ENCODE measurements around the gene CD207. TPM values are rescaled to one million over a fixed set of nuclear protein-coding genes. Genes with fewer than 3 reads are reported as not detected.

The CD207 gene
- polyA plus RNA-seq, 3 donors = 0.05 TPM; not detected in 2

DNA sequence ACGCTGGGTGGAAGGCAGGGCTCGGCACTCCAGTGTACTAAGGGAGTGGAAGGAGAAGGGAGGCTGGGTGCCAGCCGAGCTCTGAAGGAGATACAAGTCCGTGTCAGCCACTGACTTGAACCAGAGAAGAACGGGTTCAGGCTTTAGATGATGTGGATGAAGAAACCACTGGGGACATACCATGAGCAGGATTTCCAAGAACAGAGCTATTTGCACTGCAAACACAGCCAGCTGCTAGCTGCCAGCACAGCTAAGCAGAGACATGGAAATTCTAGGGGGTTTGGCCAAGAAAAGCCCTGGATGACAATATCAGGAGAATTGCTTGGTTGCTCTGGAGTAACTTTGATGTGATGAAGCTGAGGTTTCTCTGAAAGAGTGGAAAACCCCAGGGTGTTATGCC lies 5.2 kb downstream of the CD207 start:
- Mint-ChIP-seq H3K27me3 (ENCODE audit: low read depth in 3 of 3) (peaks cover 4 to 11% (median 4%) of the 10 kb centered on the region in 3 donors), H3K36me3 (no peaks in the 10 kb centered on the region), H3K4me1 (peaks cover 32% of the 10 kb centered on the region), H3K9me3 (peaks cover 0 to 6% (median 0%) of the 10 kb centered on the region in 7 donors), H3K4me3 (peak overlapping the region in 1 of 2 donors; percentile 17), H3K27ac (no peak overlapping the region)
- WGBS (ENCODE audit: insufficient coverage) = 91% methylated on average over 5 of the region's 5 CpGs
- H2AFZ ChIP-seq (ENCODE audit: insufficient read depth, low read depth, low read length, poor library complexity, severe bottlenecking) = no peak overlapping the region
- TF ChIP-seq, protein P1, sequence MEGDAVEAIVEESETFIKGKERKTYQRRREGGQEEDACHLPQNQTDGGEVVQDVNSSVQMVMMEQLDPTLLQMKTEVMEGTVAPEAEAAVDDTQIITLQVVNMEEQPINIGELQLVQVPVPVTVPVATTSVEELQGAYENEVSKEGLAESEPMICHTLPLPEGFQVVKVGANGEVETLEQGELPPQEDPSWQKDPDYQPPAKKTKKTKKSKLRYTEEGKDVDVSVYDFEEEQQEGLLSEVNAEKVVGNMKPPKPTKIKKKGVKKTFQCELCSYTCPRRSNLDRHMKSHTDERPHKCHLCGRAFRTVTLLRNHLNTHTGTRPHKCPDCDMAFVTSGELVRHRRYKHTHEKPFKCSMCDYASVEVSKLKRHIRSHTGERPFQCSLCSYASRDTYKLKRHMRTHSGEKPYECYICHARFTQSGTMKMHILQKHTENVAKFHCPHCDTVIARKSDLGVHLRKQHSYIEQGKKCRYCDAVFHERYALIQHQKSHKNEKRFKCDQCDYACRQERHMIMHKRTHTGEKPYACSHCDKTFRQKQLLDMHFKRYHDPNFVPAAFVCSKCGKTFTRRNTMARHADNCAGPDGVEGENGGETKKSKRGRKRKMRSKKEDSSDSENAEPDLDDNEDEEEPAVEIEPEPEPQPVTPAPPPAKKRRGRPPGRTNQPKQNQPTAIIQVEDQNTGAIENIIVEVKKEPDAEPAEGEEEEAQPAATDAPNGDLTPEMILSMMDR (IDR thresholded peaks at IDR 0.05) = no peak
- H4K20me1 ChIP-seq (ENCODE audit: insufficient read depth, low read length) = no peaks in the 10 kb centered on the region
- no peaks in the 10 kb centered on the region for H3K36me3 ChIP-seq (replicated peaks in 1 of 2; ENCODE audit: control insufficient read depth in 1 of 2, insufficient read depth in 2 of 2, low read length in 2 of 2)
- no peak overlapping the region for H3K9ac ChIP-seq (ENCODE audit: insufficient read depth, low read length, poor library complexity, severe bottlenecking)
- no peaks in the 10 kb centered on the region for H3K79me2 ChIP-seq (ENCODE audit: insufficient read depth, low read length)
- no peak overlapping the region for H3K4me3 ChIP-seq (replicated peaks in 1 of 3; ENCODE audit: low read depth in 2 of 3, low read length in 3 of 3)
- no peaks in the 10 kb centered on the region for H3K27me3 ChIP-seq (ENCODE audit: control insufficient read depth in 2 of 2, insufficient read depth in 2 of 2, low read length in 2 of 2)
- H3K4me1 ChIP-seq (ENCODE audit: control insufficient read depth in 1 of 2, insufficient read depth in 2 of 2, low read length in 2 of 2) = peaks cover 27 to 88% of the 10 kb centered on the region in 2 donors
- no peak for DNase-seq
- no peaks in the 10 kb centered on the region for H3K9me3 ChIP-seq (replicated peaks in 1 of 2; ENCODE audit: control insufficient read depth in 1 of 2, insufficient read depth in 1 of 2, low read length in 2 of 2)
- no peak overlapping the region for H3K4me2 ChIP-seq (replicated peaks; ENCODE audit: extremely low read depth, low read length, poor library complexity, severe bottlenecking)
- intact Hi-C loops (cut with micrococcal nuclease) = no loop called here
- no peak overlapping the region for H3K27ac ChIP-seq (ENCODE audit: low read depth in 1 of 2, low read length in 2 of 2)

DNA sequence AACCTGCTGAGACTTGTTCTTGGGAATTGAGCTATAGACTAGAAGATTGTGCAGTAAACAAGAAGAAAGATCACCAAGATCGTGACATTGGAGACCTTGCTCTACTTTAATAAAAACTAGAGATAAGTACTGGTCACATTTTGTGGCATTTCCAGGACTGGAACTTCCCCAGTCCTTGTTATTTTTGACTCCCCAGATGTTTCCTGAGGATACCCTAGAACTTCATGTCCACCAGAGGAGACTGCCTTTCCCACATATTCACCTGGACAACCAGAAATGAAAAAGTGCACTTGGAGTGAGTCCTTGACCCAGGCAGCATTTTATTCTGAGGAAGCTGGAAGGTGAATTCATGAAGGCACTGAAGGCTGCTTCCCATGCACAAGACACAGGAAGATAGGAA lies 5.7 kb downstream of the CD207 start:
- Mint-ChIP-seq H3K9me3 (peaks cover 0 to 6% (median 0%) of the 10 kb centered on the region in 7 donors), H3K36me3 (no peaks in the 10 kb centered on the region), H3K27ac (peak overlapping the region in 2 of 7 donors; percentile 61 to 70), H3K27me3 (ENCODE audit: low read depth in 3 of 3) (peaks cover 4 to 8% (median 4%) of the 10 kb centered on the region in 3 donors), H3K4me3 (peak overlapping the region in 1 of 2 donors; percentile 17), H3K4me1 (peaks cover 31% of the 10 kb centered on the region)
- no CpG with 5 or more reads among the region's 1 CpG for WGBS (ENCODE audit: insufficient coverage)
- no peaks in the 10 kb centered on the region for H3K36me3 ChIP-seq (replicated peaks in 1 of 2; ENCODE audit: control insufficient read depth in 1 of 2, insufficient read depth in 2 of 2, low read length in 2 of 2)
- no peak overlapping the region for H3K9ac ChIP-seq (ENCODE audit: insufficient read depth, low read length, poor library complexity, severe bottlenecking)
- no peaks in the 10 kb centered on the region for H3K79me2 ChIP-seq (ENCODE audit: insufficient read depth, low read length)
- no peaks in the 10 kb centered on the region for H3K9me3 ChIP-seq (replicated peaks in 1 of 2; ENCODE audit: control insufficient read depth in 1 of 2, insufficient read depth in 1 of 2, low read length in 2 of 2)
- DNase-seq = no peak
- no peak overlapping the region for H3K4me3 ChIP-seq (replicated peaks in 1 of 3; ENCODE audit: low read depth in 2 of 3, low read length in 3 of 3)
- no peaks in the 10 kb centered on the region for H4K20me1 ChIP-seq (ENCODE audit: insufficient read depth, low read length)
- H3K27me3 ChIP-seq (ENCODE audit: control insufficient read depth in 2 of 2, insufficient read depth in 2 of 2, low read length in 2 of 2) = no peaks in the 10 kb centered on the region
- intact Hi-C loops (cut with micrococcal nuclease) = no loop called here
- TF ChIP-seq, protein P1 (IDR thresholded peaks at IDR 0.05) = no peak
- H2AFZ ChIP-seq (ENCODE audit: insufficient read depth, low read depth, low read length, poor library complexity, severe bottlenecking) = no peak overlapping the region
- H3K4me1 ChIP-seq (ENCODE audit: control insufficient read depth in 1 of 2, insufficient read depth in 2 of 2, low read length in 2 of 2) = peaks cover 27 to 86% of the 10 kb centered on the region in 2 donors
- H3K4me2 ChIP-seq (replicated peaks; ENCODE audit: extremely low read depth, low read length, poor library complexity, severe bottlenecking) = no peak overlapping the region
- H3K27ac ChIP-seq (ENCODE audit: low read depth in 1 of 2, low read length in 2 of 2) = no peak overlapping the region
